NCI-H69 (cell line): ENCODE results near the gene SV2B.
"Not testable (repeated sequence)": the region's sequence is repeated elsewhere in the genome, so short reads cannot be mapped to it uniquely, and the experiment has no call there.

Source experiments
- DNase-seq: peaks from one replicate; lab custom pipeline; 2025; lab: John Stamatoyannopoulos, UW

Gene SV2B

GRCh38 chr15:91308855-91309254 lies 208.8 kb downstream of the SV2B start:
- DNase-seq: no peak

- peak; percentile 33 for DNase-seq
These were observed 211.9 kb downstream of the SV2B start for GRCh38 chr15:91311986-91312385.

DNA sequence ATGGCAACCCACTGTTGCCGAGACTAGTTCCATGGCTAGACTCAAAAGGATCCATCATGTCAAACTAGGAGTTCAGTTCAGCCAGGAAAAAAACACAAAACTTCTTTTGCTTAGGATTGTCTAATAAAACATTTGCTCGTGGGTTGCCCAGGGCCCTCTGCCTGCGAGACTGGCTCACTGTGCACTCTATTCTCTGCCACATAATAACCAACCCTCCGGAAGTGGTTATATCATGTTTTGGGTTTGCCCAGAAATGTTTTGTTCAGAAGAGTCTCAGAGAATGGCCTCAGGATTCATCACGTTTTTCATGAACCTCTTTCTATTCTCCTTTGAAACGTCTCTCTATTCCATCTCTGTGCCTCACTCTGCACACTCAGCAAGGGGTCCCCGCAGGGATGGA lies 216.1 kb downstream of the SV2B start:
- DNase-seq: no peak

GRCh38 chr15:91318516-91318915 lies 218.5 kb downstream of the SV2B start:
- no peak for DNase-seq

DNA sequence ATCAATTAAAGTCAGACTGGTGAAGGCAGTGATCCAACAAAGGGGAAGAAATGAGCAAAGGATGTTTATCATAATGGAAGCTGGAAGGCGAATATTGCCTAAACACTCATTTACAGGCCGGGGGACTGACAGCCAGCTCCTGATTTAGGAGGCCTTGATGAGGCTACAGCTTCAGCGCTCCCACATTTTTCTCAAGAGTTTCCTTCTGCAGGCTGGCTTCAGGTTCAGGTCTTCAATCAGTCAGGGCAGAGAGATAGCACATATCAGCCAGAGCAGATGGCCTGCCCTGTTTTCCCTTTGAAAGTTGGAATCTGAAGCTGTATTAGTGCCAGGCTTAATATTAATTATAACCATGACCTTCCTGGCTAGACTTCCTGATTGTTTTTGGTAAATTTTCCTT lies 218.9 kb downstream of the SV2B start:
- DNase-seq: no peak

GRCh38 chr15:91319371-91320059 lies 219.5 kb downstream of the SV2B start:
- DNase-seq: no peak

GRCh38 chr15:91320101-91320500 lies 220.0 kb downstream of the SV2B start:
- DNase-seq: no peak

GRCh38 chr15:91329914-91330313 lies 229.9 kb downstream of the SV2B start:
- DNase-seq: no peak

- DNase-seq: peak; percentile 76
These were observed 231.5 kb downstream of the SV2B start for GRCh38 chr15:91331581-91331980.

DNA sequence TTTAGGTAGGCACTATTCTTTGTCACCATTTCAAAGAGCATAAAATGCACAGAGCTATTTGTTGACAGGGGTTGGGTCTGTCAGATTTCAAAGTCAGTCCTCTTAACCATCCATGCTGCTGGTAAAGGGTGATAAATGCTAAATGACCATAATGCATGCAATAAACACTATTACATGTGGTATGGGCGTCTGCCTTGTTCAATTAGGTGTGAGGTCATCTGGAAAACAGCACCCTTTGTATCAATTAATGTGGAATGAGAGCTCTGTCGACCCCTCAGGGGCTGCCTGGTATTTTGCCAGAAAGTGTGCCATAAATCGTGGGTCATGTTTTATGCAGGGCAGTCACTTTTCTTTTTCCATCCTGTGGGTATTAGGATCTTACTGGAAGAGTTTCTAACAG lies 235.6 kb downstream of the SV2B start:
- DNase-seq: peak; percentile 92

DNA sequence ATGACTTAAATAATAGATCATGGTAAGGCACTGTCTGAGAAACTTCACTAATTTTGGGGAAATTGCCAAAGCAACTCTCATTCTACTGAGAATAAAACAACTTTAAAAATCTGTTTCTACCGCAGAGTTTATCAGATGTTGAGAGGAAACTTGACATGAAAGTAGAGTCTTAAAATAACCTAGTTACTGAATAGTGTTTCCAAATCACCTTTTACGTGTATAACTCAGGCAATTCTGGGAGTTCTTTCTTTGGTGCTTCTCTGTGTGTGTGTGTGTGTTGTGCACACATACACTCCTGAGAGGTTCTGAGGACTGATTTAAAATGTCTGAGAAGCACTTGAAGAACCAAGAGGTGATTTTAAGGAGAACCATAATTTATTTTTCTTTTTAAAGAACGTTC lies 236.6 kb downstream of the SV2B start:
- no peak for DNase-seq

- peak; percentile 12 for DNase-seq
These were observed 238.7 kb downstream of the SV2B start for GRCh38 chr15:91338766-91339165.

GRCh38 chr15:91342097-91342496 lies 242.0 kb downstream of the SV2B start:
- peak; percentile 16 for DNase-seq

- not testable (repeated sequence) for DNase-seq
These were observed 244.9 kb downstream of the SV2B start for GRCh38 chr15:91344912-91345311.

DNA sequence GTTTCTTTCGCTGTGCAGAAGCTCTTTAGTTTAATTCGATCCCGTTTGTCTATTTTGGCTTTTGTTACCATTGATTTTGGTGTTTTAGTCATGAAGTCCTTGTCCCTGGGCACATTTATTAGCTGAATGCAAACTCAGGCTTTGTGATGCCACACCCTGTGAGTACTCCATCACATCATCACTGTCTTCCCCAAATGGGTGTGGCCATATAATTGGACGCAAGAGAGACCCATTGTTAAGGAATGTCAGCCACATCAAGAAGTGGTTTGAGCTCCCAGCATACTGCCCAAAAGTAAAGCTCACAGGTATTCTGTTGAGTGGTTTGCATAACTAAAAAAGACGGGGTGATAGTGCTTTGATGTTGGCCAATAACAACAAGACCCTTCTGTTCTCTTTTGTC lies 245.7 kb downstream of the SV2B start:
- no peak for DNase-seq

DNA sequence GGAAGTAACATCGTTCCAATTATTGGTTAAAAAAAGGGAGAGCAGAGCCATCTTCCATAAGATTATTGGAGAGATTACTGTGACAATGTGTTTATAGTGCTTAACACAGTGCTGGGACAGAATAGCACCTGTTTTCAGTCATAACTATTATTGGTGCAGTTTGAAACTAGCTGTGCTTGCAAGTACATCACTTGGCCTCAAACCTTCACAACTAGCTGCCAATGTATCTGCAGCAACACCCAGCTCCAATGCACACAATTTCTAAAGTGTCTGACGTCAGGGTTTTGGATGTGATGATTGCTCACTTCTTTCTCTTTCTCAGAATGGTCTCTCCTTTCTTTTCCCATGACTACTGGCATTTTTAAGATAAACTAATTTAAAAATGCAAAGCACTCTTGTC lies 246.2 kb downstream of the SV2B start:
- no peak for DNase-seq

DNA sequence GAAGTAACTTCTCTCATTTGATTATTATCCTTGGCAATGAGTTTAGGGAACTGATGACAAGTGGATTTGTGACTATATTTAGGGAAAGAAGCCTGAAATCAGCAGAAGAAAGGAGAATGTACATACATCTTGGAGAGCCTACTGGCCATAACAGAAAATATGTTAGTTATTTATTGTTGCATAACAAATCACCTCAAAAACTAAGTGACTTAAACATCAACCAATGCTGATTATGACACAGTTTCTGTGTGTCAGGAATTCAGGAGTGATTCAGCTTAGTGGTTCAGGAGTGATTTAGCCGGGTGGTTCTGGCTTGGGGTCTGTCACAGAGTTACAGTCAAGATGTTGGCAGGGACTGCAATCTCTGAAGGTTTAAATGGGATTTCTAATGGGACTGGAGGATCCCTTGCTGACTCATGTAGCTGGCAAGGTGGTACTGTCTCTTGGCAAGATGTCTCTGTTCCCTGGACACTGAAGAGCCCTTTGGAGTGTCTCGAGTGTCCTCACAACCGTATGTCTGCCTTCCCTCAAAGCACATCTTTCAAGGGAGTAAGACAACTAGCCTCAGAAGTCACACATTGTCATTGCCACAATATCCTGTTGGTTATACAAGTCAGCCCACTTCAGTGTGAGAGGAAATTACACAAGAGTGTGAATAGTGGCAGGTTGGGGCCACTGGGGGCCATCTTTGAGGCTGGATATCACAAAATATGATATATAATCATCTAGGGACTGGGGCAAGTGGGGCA lies 248.9 kb downstream of the SV2B start:
- DNase-seq: no peak
